GM19467 (cell line): ENCODE data around the gene GRAMD1B.
"Not testable (repeated sequence)": the region's sequence is repeated elsewhere in the genome, so short reads cannot be mapped to it uniquely, and the experiment has no call there.

Experiments used
- ATAC-seq: cut with Tn5 transposase; IDR thresholded peaks from one replicate; pipeline ENCODE4 v1.9.1; 2021; ENCODE audit warnings: mild to moderate bottlenecking, moderate library complexity; ENCODE audit not compliant: unreplicated experiment

Gene GRAMD1B

DNA sequence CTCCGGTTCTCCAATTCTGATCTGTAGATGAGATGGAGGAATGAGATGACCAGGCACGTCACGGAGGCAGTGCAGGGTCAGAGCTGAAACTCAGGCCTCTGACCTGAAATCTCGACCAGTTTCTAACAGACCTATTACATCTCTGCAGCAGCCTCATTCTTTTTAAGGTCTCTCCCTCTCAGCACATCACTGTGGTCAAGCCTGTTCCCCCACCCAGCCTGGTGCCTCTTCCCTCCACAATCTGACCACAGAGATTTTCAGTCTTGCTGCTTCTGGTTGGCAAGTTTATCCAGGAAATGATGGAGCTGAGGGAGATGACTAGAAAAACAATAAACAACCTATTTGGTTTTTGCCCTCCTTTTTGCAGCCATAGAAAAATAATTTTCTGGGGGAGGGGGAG is 9.5 kb downstream of the GRAMD1B start:
- ATAC-seq, result no peak

DNA sequence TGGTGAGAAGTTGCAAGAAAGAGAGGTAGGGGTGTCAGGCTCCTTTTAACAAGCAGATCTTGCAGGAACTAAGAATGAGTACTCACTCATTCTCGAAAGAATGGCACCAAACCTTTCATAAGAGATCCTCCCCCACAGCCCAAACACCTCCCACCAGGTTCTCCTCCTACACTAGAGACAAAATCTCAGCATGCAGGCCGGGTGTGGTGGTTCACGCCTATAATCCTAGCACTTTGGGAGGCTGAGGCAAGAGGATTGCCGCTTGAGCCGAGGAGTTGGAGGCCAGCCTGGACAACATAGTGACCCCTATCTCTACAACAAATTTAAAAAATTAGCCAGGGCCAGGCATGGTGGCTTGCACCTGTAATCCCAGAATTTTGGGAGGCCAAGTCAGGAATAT is 11.1 kb downstream of the GRAMD1B start:
- ATAC-seq, result no peak

DNA sequence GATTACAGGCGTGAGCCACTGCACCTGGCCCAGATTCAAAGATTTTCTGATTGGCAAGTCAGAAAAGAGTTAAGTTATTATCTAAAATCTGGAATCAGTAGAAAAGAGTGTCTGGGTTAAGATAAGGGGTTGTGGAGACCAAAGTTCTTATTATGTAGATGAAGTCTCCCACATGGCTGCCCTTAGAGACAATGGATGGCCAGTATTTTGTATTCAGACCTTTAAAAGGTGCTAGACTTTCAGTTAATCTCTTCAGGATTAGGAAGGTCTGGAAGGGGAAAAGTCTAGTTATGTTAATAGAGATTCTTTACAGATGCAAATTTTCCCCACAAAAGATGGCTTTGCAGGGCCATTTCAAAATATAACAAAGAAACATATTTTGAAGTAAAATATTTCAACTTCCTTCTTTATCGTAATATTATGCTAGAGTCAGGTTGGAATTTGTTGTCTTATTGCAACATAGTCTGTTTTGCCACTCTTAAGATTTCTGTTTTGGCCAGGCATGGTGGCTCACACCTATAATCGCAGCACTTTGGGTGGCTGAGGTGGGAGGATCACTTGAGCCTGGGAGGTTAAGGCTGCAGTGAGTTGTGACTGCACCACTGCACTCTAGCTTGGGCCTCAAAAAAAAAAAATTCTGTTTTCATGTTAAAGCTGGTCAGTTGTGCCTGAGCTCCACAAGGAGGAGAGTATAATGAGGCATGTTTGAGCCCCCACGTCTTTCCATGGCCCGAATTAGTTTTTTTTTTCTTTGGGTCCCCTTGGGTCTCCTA is 14.0 kb downstream of the GRAMD1B start:
- ATAC-seq, result no peak

DNA sequence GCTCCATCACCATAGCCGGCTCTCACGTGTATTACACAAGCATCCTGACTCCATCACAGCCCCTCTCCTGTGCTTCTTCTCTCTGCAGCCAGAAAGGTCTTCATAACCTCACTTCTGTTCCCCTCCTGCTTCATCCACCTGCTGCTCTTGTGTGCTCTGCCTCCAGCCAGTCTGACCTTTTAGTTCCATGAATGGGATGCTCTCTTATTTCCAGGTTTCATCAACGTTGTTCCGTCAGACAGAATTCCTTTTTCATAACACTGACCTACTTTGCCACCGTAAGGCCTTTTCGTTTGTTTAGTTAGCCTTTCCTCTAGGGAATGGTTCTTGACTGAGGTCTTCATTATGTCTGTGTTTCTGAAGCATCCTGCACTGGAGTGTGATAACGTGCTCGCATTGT is 18.8 kb downstream of the GRAMD1B start:
- no peak for ATAC-seq

DNA sequence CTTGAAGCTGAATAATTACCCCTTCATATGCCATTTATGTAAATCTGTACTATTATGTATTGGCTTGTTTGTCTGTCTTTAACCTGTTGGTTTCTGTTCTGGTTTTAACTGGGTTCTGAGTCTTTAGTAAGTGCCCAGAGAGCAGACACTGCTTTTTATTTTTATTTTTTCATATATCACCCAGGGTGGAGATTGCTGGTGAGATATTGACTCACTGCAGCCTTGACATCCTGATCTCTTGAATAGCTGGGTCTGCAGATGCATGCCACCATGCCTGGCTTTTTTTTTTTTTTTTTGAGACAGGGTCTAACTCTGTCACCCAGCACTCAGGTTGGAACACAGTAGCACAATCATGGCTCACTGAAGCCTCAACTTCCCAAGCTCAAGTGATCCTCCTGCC is 19.4 kb downstream of the GRAMD1B start:
- no peak for ATAC-seq

DNA sequence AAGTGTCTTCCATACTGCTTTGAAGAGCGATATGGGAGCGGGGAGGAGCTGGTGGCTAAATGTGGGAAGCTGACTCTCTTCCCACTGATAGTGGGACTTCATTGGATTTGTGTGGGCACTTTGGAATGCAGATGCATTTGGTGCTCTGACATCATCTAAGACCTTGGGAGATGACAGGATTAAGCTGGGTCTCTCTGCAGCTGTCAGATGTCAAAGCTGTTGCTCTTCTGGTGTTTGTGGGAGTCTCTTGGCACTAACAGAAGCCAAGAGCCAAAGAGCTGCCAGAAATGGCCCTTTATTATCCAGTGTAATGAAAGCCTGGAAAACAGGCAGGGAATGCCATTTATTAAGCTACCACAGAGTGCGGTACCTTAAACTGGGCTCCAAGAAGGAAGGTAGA is 20.6 kb downstream of the GRAMD1B start:
- ATAC-seq, result no peak

DNA sequence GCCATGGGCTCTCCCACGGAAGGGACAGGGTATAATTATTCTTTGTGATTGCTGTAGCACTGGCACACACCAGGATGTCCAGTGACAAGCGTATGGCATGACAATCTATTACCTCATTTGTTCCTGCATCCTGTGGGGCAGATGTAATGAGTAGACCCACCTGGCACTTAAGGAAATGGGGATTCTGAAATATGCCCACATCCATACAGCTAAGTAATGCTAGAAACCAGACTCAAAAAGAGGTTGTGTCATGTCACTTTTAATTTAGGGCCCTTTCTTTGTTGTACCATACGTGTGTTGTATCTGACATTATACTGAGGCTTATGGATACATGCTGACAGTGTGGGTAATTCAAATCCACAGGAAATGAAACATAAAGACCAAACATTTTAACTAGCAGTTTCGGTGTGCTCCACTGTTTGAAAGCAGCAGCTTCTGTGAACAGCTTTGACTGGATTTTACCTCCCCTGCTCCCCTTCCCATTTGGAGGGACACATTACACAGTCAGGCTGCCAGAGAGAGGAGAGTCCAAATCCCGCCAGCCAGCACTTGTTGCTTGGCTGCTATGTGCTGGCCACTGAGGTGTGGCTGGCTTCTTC is 21.2 kb downstream of the GRAMD1B start:
- ATAC-seq, result no peak

DNA sequence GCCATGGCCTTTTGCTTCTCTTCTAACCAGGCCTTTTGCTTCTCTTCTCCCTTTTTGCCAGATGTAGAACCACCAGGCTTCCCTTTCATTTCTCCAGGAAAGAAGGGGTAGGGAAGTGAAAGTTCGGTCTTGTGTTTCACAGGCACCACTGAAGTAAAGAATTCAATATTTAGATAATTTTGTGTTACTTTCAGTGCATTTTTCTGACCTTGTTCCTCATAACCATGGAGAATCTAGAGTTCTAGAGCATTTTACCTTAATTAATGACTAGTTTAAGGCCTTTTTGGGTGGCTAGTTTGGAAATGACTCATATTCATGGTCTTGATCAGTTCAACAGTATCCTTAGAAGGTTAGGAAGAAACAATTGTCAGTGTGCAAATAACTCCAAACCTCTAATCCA is 22.7 kb downstream of the GRAMD1B start:
- no peak for ATAC-seq

DNA sequence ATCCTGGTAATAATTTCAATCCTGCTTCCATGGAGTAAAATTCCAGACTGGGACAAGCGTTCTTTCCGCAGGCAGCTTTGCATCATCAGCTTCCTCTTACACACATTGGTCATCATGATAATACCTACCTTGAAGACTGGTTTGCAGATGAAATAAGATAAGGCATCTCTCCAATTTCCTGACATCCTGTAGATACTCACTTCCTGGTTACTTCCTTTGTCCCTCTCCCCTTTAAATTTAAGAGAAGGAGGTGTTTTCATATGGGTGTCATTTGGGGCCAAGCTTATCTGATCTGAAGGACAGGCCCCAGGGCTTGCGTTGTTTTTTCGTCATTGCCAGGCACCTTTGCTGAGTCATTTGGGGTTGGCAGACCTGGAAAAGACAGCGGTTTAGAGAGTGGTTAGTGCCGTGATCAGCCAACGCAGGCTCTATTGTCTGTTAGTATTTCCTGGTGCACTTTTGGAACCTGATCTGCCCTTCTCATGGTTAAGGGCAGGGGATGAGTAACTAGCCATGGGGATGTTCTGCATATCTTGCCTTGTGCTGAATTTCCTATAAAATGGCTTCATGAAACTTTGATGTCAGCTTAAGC is 24.1 kb downstream of the GRAMD1B start:
- ATAC-seq, result no peak

DNA sequence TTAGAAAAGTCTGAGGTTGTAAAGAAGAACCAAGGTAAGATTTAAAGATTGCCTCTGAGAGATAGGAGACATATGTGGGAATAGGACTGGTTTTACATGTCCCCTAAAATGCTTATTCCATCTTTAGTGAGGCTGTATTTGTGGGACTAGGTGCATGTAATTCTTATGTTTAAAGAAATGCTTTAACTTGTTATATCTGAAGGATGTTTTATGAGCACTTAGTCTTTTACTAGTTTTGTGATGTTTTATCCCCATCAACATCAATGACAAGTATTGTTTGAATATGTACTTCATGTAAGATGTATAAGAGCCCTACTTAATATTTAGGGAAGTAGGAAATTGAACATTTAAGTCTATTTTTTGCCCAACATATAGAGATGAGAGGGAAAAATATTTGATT is 24.7 kb downstream of the GRAMD1B start:
- ATAC-seq, result no peak

DNA sequence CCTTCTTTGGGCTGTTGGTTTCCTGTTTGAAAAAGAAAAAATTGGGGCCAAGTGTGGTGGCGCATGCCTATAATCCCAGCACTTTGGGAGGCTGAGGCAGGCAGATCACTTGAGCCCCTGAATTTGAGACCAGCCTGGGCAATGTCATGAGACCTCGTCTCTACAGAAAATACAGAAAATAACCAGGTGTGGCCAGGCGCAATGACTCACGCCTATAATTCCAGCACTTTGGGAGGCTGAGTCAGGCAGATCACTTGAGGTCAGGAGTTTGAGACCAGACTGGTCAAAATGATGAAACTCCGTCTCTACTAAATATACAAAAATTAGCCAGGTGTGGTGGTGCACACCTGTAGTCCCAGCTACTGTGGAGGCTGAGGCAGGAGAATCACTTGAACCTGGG is 26.4 kb downstream of the GRAMD1B start:
- not testable (repeated sequence) for ATAC-seq

DNA sequence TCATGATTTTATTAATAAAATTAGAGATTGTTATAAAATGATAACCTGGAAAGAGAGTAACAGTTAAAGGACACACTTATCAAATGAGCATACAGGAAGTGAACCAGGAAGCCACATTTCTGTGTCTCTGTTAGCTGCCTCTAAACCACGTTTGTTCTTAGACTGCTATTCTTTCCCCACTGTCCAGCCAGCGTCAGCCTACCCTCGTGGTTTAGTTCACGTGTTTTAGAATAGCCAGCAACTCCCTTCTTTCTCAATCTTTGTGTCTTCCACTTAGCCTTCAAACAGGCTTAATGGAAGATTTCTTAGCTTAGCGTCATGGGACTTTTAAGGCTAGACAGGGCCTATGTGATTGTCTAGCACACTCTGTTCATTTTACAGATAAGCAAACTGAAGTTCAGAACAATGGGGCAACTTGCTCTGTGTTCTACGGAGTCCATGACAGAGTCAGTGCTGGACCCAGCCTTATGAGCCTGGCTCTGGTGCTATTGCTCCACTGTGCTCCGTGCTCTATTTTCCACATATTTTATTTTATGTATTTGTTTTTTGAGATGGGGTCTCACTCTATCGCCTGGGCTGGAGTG is 27.2 kb downstream of the GRAMD1B start:
- ATAC-seq, result no peak

DNA sequence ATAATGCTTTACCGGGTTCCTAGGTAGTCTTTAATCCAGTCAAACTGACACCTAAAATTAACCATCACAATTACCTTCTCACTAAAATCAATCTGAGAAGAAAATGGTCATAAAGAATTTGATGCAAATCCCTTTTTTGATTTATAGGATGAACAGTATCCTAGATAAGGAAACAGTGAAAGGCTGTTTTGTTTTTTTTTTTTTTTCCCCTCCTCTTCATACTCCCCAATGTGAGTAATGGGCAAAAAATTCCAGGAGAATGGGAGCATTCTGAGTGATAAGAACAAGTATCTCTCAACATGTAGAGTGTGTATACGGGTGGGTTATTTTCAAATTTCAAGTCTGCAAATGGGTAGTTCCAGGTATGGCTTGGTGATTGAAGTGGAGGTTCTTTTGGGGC is 28.4 kb downstream of the GRAMD1B start:
- ATAC-seq, result no peak

DNA sequence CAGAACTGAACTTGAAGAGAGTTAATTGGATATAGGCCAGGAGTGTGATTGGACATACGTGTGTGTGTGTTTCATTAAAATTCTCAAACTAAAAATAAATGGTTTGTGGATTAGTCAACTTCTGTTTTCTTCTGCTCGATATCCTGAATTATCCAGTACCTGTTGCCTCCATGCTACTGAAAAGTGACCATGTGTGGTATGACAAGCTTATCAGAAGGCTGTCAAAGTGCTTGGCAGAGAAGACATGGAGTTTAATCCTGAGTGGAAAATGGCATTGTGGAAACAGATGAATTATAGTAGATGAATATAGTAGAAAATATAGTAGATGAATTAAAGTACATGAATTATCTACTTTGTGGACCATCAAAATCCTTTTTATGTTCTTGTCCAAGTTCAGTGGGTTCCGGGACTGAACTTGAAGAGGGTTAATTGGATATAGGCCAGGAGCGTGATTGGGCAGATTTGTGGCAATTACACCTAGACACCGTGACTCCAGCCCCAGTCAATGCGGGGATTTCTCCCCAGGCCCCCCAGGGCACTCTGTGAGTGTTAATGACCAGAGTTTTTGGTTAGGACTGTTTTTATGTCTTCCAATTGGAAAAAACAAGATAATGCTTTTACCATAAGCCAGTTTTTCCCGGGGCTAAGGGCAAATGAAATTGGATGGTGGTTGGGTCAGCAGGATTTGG is 30.1 kb downstream of the GRAMD1B start:
- ATAC-seq, result no peak

DNA sequence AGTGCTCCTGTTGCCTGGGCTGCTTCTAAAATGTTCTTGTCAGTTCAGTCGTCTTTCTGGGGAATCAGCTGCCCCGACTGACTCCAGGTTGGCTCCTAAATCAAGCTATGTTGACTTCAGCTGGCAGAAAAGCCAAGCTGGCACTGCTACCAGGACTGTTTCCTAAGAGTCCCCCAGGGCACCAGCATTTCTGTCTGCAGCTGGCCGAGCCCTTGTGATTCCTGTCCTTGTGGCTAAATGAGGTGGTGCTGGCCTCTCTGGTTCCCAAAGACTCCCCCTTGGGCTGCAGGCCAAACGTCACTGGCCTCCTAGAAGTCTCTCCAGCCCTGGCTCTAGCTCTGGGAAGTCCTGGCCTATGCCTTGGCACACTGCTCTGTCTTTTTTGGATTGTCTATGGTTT is 31.1 kb downstream of the GRAMD1B start:
- ATAC-seq, result no peak

DNA sequence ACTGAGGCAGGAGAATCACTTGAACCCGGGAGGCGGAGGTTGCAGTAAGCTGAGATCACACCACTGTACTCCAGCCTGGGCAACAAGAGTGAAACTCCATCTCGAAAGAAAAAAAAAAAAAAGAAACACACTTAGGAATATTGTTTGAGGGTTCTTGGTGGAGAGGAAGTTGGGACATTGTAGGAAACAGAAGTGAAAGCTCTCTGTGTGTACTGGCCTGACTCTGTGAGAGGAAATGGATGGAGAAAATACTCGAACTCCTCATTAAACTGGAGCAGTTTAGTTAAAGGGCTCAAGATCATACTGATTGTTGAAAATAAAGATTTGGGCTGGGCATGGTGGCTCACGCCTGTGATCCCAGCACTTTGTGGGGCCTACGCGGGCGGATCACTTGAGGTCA is 35.6 kb downstream of the GRAMD1B start:
- ATAC-seq, result not testable (repeated sequence)

DNA sequence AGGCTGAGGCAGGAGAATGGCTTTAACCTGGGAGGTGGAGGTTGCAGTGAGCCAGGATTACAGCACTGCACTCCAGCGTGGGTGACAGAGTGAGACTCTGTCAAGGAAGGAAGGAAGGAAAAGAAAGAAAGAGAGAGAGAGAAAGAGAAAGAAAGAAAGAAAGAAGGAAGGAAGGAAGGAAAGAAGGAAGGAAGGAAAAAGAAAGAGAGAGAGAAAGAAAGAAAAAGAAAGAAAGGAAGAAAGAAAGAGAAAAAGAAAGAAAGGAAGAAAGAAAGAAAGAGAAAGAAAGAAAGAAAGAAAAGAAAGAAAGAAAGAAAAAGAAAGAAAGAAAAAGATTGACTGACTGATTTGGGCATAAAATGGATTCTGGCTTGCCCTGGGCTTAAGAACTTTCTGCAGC is 36.1 kb downstream of the GRAMD1B start:
- not testable (repeated sequence) for ATAC-seq

DNA sequence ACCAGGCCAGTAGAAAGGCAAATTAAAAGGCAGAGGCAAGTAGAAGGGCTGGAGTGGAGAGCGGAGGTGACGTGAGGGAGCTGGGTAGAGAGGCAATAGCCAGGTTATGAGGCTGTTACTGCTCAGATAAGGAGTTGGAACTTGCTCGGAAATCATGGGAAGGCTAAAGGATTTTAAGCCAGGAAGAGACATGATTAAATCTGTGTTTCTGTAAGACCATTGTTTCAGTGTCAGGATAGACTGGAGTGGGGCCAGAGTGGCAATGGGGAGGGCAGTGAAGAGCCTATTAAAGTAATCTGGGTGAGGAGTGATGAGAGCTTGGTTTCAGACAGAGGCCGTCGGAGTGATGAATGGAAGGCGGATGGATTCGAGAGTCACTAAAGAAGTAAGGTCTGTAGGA is 39.0 kb downstream of the GRAMD1B start:
- no peak for ATAC-seq

DNA sequence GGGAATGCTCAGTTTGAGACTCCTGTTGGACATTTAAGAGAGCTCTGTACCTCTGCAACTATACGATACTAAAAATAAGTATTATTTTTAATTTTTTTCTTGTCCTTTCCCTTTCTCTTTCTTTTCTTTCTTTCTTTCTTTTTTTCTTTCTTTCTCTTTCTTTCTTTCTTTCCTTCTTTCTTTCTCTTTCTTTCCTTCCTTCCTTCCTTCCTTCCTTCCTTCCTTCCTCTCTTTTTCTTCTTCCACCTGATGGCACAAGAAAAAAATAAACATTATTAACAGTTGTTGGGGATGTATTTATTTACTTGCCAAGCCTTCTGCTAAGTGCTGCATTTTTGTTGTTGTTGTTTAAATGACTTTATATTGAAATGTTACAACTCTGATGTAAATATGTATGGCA is 39.5 kb downstream of the GRAMD1B start:
- ATAC-seq, result no peak

DNA sequence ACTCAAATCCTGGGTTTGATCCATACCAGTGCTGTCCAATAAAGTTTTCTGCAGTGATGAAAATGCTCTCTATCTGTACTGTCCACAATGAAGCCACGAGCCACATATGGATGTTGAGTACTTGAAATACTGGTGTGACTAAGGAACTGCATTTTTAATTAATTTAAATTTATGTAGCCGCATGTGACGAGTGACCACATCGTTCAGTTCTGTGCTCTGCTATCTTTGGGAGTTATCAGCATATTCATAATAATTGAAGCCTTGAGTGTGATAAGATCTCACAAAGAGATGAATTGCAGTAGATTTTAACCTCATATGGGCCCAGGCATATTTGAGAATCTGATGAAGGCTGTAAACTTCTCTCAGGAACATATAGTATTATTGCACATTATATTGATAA is 40.8 kb downstream of the GRAMD1B start:
- ATAC-seq, result no peak

DNA sequence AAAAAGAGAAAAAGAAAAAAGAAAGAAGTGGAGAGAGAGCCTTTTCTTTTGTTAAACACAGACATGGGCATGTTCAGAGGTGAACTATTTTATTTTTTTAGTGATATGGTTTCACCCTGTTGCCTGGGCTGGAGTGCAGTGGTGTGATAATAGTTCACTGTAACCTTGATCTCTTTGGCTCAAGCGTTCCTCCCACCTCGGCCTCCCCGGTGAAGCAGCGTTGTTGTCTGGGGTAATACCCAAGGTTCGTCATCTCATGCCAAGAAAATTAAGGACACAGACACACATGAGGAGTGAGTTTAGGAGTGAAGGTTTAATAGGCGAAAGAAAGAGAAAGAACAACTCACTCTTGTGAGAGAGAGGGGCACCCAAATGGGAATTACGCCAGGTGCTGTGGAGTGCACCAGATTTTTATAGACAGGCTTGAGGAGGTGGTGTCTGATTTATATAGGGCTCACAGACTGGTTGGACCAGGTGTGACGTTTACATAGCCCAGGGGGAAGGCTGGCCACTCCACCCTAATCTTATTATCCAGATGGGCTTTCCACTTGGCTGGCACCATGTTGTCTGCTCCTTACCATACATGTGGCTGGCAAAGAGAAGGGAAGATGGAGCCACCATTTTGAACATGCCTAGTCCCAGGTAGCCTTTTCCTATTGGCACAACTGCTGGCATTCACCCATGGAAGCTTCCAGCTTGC is 42.3 kb downstream of the GRAMD1B start:
- no peak for ATAC-seq
